Measurements from ENCODE around the gene WDFY1.

DNA sequence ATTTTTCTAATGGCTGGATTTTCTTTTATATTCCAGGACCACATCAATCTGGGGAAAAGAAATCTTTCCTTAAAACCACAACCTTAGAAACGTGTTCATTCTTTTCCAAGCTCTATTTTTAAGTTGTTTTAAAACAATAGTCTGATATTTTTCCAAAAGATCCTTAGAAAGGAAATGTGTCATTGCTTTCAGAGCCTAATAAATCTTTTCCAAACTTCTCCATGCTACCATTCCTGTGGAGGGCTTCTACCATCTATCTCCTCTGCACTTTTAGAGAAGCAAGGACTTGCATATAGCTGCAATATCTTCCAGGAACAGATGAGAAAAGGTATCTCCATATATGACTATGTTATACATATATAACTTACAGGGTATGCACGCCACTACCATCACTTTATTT lies 21.2 kb downstream of the WDFY1 start:
- TF ChIP-seq, protein P1, sequence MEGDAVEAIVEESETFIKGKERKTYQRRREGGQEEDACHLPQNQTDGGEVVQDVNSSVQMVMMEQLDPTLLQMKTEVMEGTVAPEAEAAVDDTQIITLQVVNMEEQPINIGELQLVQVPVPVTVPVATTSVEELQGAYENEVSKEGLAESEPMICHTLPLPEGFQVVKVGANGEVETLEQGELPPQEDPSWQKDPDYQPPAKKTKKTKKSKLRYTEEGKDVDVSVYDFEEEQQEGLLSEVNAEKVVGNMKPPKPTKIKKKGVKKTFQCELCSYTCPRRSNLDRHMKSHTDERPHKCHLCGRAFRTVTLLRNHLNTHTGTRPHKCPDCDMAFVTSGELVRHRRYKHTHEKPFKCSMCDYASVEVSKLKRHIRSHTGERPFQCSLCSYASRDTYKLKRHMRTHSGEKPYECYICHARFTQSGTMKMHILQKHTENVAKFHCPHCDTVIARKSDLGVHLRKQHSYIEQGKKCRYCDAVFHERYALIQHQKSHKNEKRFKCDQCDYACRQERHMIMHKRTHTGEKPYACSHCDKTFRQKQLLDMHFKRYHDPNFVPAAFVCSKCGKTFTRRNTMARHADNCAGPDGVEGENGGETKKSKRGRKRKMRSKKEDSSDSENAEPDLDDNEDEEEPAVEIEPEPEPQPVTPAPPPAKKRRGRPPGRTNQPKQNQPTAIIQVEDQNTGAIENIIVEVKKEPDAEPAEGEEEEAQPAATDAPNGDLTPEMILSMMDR (conservative IDR thresholded peaks at IDR 0.05; ENCODE audit: low read depth in 2 of 2), result no peak
- TF ChIP-seq, protein P2, sequence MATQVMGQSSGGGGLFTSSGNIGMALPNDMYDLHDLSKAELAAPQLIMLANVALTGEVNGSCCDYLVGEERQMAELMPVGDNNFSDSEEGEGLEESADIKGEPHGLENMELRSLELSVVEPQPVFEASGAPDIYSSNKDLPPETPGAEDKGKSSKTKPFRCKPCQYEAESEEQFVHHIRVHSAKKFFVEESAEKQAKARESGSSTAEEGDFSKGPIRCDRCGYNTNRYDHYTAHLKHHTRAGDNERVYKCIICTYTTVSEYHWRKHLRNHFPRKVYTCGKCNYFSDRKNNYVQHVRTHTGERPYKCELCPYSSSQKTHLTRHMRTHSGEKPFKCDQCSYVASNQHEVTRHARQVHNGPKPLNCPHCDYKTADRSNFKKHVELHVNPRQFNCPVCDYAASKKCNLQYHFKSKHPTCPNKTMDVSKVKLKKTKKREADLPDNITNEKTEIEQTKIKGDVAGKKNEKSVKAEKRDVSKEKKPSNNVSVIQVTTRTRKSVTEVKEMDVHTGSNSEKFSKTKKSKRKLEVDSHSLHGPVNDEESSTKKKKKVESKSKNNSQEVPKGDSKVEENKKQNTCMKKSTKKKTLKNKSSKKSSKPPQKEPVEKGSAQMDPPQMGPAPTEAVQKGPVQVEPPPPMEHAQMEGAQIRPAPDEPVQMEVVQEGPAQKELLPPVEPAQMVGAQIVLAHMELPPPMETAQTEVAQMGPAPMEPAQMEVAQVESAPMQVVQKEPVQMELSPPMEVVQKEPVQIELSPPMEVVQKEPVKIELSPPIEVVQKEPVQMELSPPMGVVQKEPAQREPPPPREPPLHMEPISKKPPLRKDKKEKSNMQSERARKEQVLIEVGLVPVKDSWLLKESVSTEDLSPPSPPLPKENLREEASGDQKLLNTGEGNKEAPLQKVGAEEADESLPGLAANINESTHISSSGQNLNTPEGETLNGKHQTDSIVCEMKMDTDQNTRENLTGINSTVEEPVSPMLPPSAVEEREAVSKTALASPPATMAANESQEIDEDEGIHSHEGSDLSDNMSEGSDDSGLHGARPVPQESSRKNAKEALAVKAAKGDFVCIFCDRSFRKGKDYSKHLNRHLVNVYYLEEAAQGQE (IDR thresholded peaks at IDR 0.05; ENCODE audit: unreplicated experiment), result no peak
- TF ChIP-seq POLR2AphosphoS5 (IDR thresholded peaks at IDR 0.05; ENCODE audit: low read depth) (no peak), EZH2 (IDR thresholded peaks at IDR 0.05; ENCODE audit: low read depth, unreplicated experiment) (no peak), JUNB (IDR thresholded peaks at IDR 0.05; ENCODE audit: unreplicated experiment) (no peak), NANOG (IDR thresholded peaks at IDR 0.05; ENCODE audit: borderline replicate concordance) (no peak), CREB1 (CRISPR knock-in tag; IDR thresholded peaks at IDR 0.05; ENCODE audit: low read depth) (no peak), ZNF331 (CRISPR knock-in tag; IDR thresholded peaks at IDR 0.05; ENCODE audit: low read depth) (no peak), EZH2phosphoT487 (IDR thresholded peaks at IDR 0.05; ENCODE audit: unreplicated experiment) (no peak)
- TF ChIP-seq, protein P3, sequence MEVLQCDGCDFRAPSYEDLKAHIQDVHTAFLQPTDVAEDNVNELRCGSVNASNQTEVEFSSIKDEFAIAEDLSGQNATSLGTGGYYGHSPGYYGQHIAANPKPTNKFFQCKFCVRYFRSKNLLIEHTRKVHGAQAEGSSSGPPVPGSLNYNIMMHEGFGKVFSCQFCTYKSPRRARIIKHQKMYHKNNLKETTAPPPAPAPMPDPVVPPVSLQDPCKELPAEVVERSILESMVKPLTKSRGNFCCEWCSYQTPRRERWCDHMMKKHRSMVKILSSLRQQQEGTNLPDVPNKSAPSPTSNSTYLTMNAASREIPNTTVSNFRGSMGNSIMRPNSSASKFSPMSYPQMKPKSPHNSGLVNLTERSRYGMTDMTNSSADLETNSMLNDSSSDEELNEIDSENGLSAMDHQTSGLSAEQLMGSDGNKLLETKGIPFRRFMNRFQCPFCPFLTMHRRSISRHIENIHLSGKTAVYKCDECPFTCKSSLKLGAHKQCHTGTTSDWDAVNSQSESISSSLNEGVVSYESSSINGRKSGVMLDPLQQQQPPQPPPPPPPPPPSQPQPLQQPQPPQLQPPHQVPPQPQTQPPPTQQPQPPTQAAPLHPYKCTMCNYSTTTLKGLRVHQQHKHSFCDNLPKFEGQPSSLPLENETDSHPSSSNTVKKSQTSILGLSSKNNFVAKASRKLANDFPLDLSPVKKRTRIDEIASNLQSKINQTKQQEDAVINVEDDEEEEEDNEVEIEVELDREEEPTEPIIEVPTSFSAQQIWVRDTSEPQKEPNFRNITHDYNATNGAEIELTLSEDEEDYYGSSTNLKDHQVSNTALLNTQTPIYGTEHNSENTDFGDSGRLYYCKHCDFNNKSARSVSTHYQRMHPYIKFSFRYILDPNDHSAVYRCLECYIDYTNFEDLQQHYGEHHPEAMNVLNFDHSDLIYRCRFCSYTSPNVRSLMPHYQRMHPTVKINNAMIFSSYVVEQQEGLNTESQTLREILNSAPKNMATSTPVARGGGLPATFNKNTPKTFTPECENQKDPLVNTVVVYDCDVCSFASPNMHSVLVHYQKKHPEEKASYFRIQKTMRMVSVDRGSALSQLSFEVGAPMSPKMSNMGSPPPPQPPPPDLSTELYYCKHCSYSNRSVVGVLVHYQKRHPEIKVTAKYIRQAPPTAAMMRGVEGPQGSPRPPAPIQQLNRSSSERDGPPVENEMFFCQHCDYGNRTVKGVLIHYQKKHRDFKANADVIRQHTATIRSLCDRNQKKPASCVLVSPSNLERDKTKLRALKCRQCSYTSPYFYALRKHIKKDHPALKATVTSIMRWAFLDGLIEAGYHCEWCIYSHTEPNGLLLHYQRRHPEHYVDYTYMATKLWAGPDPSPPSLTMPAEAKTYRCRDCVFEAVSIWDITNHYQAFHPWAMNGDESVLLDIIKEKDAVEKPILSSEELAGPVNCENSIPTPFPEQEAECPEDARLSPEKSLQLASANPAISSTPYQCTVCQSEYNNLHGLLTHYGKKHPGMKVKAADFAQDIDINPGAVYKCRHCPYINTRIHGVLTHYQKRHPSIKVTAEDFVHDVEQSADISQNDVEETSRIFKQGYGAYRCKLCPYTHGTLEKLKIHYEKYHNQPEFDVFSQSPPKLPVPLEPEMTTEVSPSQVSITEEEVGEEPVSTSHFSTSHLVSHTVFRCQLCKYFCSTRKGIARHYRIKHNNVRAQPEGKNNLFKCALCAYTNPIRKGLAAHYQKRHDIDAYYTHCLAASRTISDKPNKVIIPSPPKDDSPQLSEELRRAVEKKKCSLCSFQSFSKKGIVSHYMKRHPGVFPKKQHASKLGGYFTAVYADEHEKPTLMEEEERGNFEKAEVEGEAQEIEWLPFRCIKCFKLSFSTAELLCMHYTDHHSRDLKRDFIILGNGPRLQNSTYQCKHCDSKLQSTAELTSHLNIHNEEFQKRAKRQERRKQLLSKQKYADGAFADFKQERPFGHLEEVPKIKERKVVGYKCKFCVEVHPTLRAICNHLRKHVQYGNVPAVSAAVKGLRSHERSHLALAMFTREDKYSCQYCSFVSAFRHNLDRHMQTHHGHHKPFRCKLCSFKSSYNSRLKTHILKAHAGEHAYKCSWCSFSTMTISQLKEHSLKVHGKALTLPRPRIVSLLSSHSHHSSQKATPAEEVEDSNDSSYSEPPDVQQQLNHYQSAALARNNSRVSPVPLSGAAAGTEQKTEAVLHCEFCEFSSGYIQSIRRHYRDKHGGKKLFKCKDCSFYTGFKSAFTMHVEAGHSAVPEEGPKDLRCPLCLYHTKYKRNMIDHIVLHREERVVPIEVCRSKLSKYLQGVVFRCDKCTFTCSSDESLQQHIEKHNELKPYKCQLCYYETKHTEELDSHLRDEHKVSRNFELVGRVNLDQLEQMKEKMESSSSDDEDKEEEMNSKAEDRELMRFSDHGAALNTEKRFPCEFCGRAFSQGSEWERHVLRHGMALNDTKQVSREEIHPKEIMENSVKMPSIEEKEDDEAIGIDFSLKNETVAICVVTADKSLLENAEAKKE (CRISPR knock-in tag; IDR thresholded peaks at IDR 0.05), result no peak
- TF ChIP-seq, protein P4, sequence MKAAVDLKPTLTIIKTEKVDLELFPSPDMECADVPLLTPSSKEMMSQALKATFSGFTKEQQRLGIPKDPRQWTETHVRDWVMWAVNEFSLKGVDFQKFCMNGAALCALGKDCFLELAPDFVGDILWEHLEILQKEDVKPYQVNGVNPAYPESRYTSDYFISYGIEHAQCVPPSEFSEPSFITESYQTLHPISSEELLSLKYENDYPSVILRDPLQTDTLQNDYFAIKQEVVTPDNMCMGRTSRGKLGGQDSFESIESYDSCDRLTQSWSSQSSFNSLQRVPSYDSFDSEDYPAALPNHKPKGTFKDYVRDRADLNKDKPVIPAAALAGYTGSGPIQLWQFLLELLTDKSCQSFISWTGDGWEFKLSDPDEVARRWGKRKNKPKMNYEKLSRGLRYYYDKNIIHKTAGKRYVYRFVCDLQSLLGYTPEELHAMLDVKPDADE (IDR thresholded peaks at IDR 0.05), result no peak

All from GM23338 (cell line).